Astrocyte (in vitro differentiated cells and primary cell): ENCODE data around the gene MYBPHL.

Source experiments
- CTCF ChIP-seq: IDR thresholded peaks from 2 replicates; pipeline ENCODE4 v1.5.1; 2011; ENCODE audit warnings: low read depth, mild to moderate bottlenecking, inconsistent platforms, low read length, moderate library complexity; ENCODE audit not compliant: insufficient read depth
- EZH2 ChIP-seq: IDR thresholded peaks from 2 replicates; pipeline ENCODE4 v1.6.1; 2012; ENCODE audit warnings: mild to moderate bottlenecking, low read length, inconsistent platforms; ENCODE audit not compliant: insufficient read depth

DNA sequence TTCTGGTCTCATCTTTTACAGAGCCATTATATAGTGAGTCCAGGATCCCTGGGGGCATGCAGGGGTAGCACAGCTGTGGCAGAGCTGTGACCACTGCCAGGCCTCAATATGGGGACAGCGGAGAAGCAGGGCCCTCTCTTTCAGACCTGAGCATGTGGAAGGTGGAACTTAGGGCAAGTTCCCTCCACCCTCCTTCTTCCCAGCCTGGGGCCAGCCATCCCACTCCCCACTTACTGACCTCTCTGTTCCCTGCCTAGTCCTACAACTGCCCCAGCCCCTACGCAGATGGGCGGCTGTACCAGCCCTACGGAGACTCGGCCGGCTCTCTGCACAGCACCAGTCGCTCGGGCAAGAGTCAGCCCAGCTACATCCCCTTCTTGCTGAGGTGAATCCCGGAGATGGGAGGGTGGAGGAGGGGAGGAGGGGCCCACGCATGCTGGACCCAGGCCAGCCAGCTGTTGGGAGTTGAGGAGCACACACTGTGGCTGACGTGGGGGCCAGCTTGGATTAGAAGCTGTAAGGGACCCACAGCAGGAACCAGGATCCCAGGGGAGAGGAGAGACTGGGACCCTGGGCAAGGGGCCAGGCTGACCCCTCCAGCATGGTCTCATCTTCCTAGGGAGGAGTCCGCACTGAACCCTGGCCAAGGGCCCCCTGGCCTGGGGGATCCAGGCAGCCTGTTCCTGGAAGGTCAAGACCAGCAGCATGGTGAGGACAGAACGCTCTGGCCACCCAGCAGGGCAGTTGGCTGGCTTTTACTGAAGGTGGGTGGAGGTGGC, 34.6 kb downstream of the MYBPHL start:
- TF ChIP-seq CTCF (no peak), EZH2 (no peak)
